ENCODE data around the gene LINGO1.

LINGO1 gene

GRCh38 chr15:77632534-77633133 is at the start of gene LINGO1:
TSS of gene LINGO1 (minus strand) at chr15:77632912. CDS start at chr15:77632315, 597 bp downstream.
- DNase-seq (ENCODE audit: insufficient read length, low spot score): no peak
- TF ChIP-seq POLR2A (IDR thresholded peaks at IDR 0.05; ENCODE audit: low read depth, low read length): no peak
- FAIRE-seq: no peak

GRCh38 chr15:77681362-77681761 is 48.6 kb upstream of the LINGO1 start:
- FAIRE-seq (no peak), DNase-seq (ENCODE audit: insufficient read length, low spot score) (no peak)
- no peak for TF ChIP-seq POLR2A (IDR thresholded peaks at IDR 0.05; ENCODE audit: low read depth, low read length)

GRCh38 chr15:77676569-77677375 is 44.1 kb upstream of the LINGO1 start:
- no peak for TF ChIP-seq POLR2A (IDR thresholded peaks at IDR 0.05; ENCODE audit: low read depth, low read length)
- FAIRE-seq: no peak
- DNase-seq (ENCODE audit: insufficient read length, low spot score): no peak

- DNase-seq (ENCODE audit: insufficient read length, low spot score) (no peak), FAIRE-seq (no peak)
- TF ChIP-seq POLR2A (IDR thresholded peaks at IDR 0.05; ENCODE audit: low read depth, low read length): no peak
These were observed 43.2 kb upstream of the LINGO1 start for GRCh38 chr15:77675806-77676415.

- TF ChIP-seq POLR2A (IDR thresholded peaks at IDR 0.05; ENCODE audit: low read depth, low read length): no peak
- DNase-seq (ENCODE audit: insufficient read length, low spot score) (no peak), FAIRE-seq (no peak)
These were observed 41.6 kb upstream of the LINGO1 start for GRCh38 chr15:77674327-77674726.

- FAIRE-seq (no peak), DNase-seq (ENCODE audit: insufficient read length, low spot score) (no peak)
- no peak for TF ChIP-seq POLR2A (IDR thresholded peaks at IDR 0.05; ENCODE audit: low read depth, low read length)
These were observed 41.2 kb upstream of the LINGO1 start for GRCh38 chr15:77673866-77674265.

GRCh38 chr15:77672135-77672534 is 39.4 kb upstream of the LINGO1 start:
- DNase-seq (ENCODE audit: insufficient read length, low spot score): no peak
- no peak for TF ChIP-seq POLR2A (IDR thresholded peaks at IDR 0.05; ENCODE audit: low read depth, low read length)
- FAIRE-seq: no peak

GRCh38 chr15:77671362-77672056 is 38.8 kb upstream of the LINGO1 start:
- DNase-seq (ENCODE audit: insufficient read length, low spot score): no peak
- no peak for TF ChIP-seq POLR2A (IDR thresholded peaks at IDR 0.05; ENCODE audit: low read depth, low read length)

GRCh38 chr15:77670558-77671361 is 38.0 kb upstream of the LINGO1 start:
- FAIRE-seq (no peak), DNase-seq (ENCODE audit: insufficient read length, low spot score) (no peak)
- no peak for TF ChIP-seq POLR2A (IDR thresholded peaks at IDR 0.05; ENCODE audit: low read depth, low read length)

More at GRCh38 chr15:77671362-77672056, 38.8 kb upstream of the LINGO1 start:
- FAIRE-seq: no peak

- TF ChIP-seq POLR2A (IDR thresholded peaks at IDR 0.05; ENCODE audit: low read depth, low read length): no peak
- DNase-seq (ENCODE audit: insufficient read length, low spot score) (no peak), FAIRE-seq (no peak)
These were observed 37.2 kb upstream of the LINGO1 start for GRCh38 chr15:77669896-77670295.

GRCh38 chr15:77667338-77668234 is 34.9 kb upstream of the LINGO1 start:
- no peak for FAIRE-seq
- no peak for DNase-seq (ENCODE audit: insufficient read length, low spot score)

GRCh38 chr15:77666296-77666660 is 33.6 kb upstream of the LINGO1 start:
- DNase-seq (ENCODE audit: insufficient read length, low spot score) (no peak), FAIRE-seq (no peak)
- no peak for TF ChIP-seq POLR2A (IDR thresholded peaks at IDR 0.05; ENCODE audit: low read depth, low read length)

More at GRCh38 chr15:77667338-77668234, 34.9 kb upstream of the LINGO1 start:
- no peak for TF ChIP-seq POLR2A (IDR thresholded peaks at IDR 0.05; ENCODE audit: low read depth, low read length)
